GM19239 (cell line): ENCODE data around the gene OR2V1.
"Not testable (repeated sequence)": the region's sequence is repeated elsewhere in the genome, so short reads cannot be mapped to it uniquely, and the experiment has no call there.

Experiments used
- DNase-seq: peaks from one replicate; pipeline ENCODE4 v3.0.0; 2011; ENCODE audit warnings: low spot score; ENCODE audit not compliant: insufficient read length
- FAIRE-seq: peaks from 2 replicates; lab custom pipeline; 2011; peaks lifted over from hg19 to GRCh38; lab: Jason Lieb, UNC

OR2V1 gene

GRCh38 chr5:181130832-181131496, at the start of gene OR2V1:
Gene OR2V1 (minus strand): TSS chr5:181131169. CDS start chr5:181125304, 5,865 bp downstream.
- no peak for DNase-seq
- no peak for FAIRE-seq

GRCh38 chr5:181177559-181177958, 46.6 kb upstream of the OR2V1 start:
- not testable (repeated sequence) for DNase-seq, FAIRE-seq

- DNase-seq (no peak), FAIRE-seq (no peak)
Observed at GRCh38 chr5:181176254-181176952, 45.4 kb upstream of the OR2V1 start.

GRCh38 chr5:181173420-181174342, 42.7 kb upstream of the OR2V1 start:
- DNase-seq (no peak), FAIRE-seq (peak; percentile 64)

GRCh38 chr5:181173027-181173419, 42.1 kb upstream of the OR2V1 start:
- no peak for DNase-seq
- peak; percentile 11 for FAIRE-seq

GRCh38 chr5:181171782-181172181, 40.8 kb upstream of the OR2V1 start:
- no peak for FAIRE-seq
- DNase-seq = no peak

GRCh38 chr5:181170996-181171395, 40.0 kb upstream of the OR2V1 start:
- DNase-seq = no peak
- FAIRE-seq = no peak

GRCh38 chr5:181170237-181170825, 39.4 kb upstream of the OR2V1 start:
- FAIRE-seq (no peak), DNase-seq (no peak)

- peak; percentile 97 for FAIRE-seq
Observed at GRCh38 chr5:181169459-181170236, 38.7 kb upstream of the OR2V1 start.

GRCh38 chr5:181168595-181169118, 37.7 kb upstream of the OR2V1 start:
- DNase-seq (no peak), FAIRE-seq (no peak)

More at GRCh38 chr5:181169459-181170236, 38.7 kb upstream of the OR2V1 start:
- DNase-seq = not testable (repeated sequence)

- FAIRE-seq (no peak), DNase-seq (no peak)
Observed at GRCh38 chr5:181167814-181168488, 37.0 kb upstream of the OR2V1 start.

GRCh38 chr5:181166812-181167733, 36.1 kb upstream of the OR2V1 start:
- FAIRE-seq (no peak), DNase-seq (no peak)

GRCh38 chr5:181164076-181164952, 33.3 kb upstream of the OR2V1 start:
- FAIRE-seq (no peak), DNase-seq (no peak)

GRCh38 chr5:181163487-181164075, 32.6 kb upstream of the OR2V1 start:
- FAIRE-seq (peak; percentile 90), DNase-seq (no peak)

- DNase-seq (no peak), FAIRE-seq (no peak)
Observed at GRCh38 chr5:181161534-181162175, 30.7 kb upstream of the OR2V1 start.
